IMR-90 (cell line): Measurements from ENCODE around the gene OR2L2. TPM values are rescaled to one million over a fixed set of nuclear protein-coding genes. Genes with fewer than 3 reads are reported as not detected.

Experiments
- ATAC-seq: fragments of 200-7000 bp; cut with Tn5 transposase; 2 replicates; pipeline ENCODE4 v1.9.1; 2020; ENCODE audit warnings: low read depth, mild to moderate bottlenecking, moderate library complexity
- Bru-seq: library from RNA; stranded (reverse); fragments of 400-500 nt; gene quantifications from one replicate; lab custom pipeline; 2021; lab: Mats Ljungman, UMichigan
- BruChase-seq, 2 experiments: library from RNA; stranded (reverse); fragments of 400-500 nt; gene quantifications; one replicate each; lab custom pipeline; 2021; lab: Mats Ljungman, UMichigan
- BruUV-seq: library from RNA; stranded (reverse); fragments of 400-500 nt; replicated peaks from 2 replicates; lab custom pipeline; 2021; lab: Mats Ljungman, UMichigan
- CTCF ChIA-PET: fragments of 300-600 bp; formaldehyde crosslinking; extraction: SDS; loops from one replicate; lab custom pipeline; 2021; ENCODE audit warnings: antibody characterized with exemption; lab: Yijun Ruan, JAX
- POLR2A ChIA-PET: fragments of 300-600 bp; sonication (Branson Sonifier 250); formaldehyde crosslinking; loops from one replicate; lab custom pipeline; 2022; ENCODE audit warnings: antibody characterized with exemption; ENCODE audit not compliant: unreplicated experiment; lab: Charles Lee
- DNase-seq: peaks from one replicate; pipeline ENCODE4 v3.0.0; 2013
- H2AFZ ChIP-seq: replicated peaks from 2 replicates; pipeline ENCODE3; 2013; ENCODE audit warnings: low read length, mild to moderate bottlenecking; ENCODE audit not compliant: poor library complexity
- H2AK5ac ChIP-seq: 2 replicates; pipeline ENCODE4 v1.6.1; 2013; ENCODE audit warnings: low read depth, low read length, inconsistent platforms
- H2AK9ac ChIP-seq: replicated peaks from 2 replicates; pipeline ENCODE3; 2013; ENCODE audit warnings: mild to moderate bottlenecking, low read depth, low read length, moderate library complexity; ENCODE audit not compliant: poor library complexity
- H2BK120ac ChIP-seq: 2 replicates; pipeline ENCODE4 v1.6.1; 2013; ENCODE audit warnings: low read depth, low read length, inconsistent platforms
- H2BK15ac ChIP-seq: 3 replicates; pipeline ENCODE4 v1.6.1; 2013; ENCODE audit warnings: low read depth, low read length, inconsistent platforms
- H2BK20ac ChIP-seq: 2 replicates; pipeline ENCODE4 v1.6.1; 2013; ENCODE audit warnings: low read depth, mild to moderate bottlenecking, inconsistent platforms, low read length, moderate library complexity
- H2BK5ac ChIP-seq: 2 replicates; pipeline ENCODE4 v1.6.1; 2013; ENCODE audit warnings: mild to moderate bottlenecking, low read depth, low read length, inconsistent platforms; ENCODE audit not compliant: poor library complexity, severe bottlenecking
- H3K14ac ChIP-seq: replicated peaks from 2 replicates; pipeline ENCODE4 v1.6.1; 2013; ENCODE audit warnings: low read depth, low read length, inconsistent platforms
- H3K18ac ChIP-seq: 2 replicates; pipeline ENCODE4 v1.6.1; 2013; ENCODE audit warnings: low read depth, low read length, control low read depth
- H3K23ac ChIP-seq: 2 replicates; pipeline ENCODE4 v1.6.1; 2013; ENCODE audit warnings: low read depth, low read length, inconsistent platforms
- H3K27ac ChIP-seq: 2 replicates; pipeline ENCODE4 v1.5.1; 2013; ENCODE audit warnings: mild to moderate bottlenecking, control low read depth, low read length; ENCODE audit not compliant: insufficient read depth
- H3K27me3 ChIP-seq: 2 replicates; pipeline ENCODE4 v1.6.1; 2013; ENCODE audit warnings: low read length; ENCODE audit not compliant: control insufficient read depth, insufficient read depth
- H3K36me3 ChIP-seq: 2 replicates; pipeline ENCODE4 v1.6.1; 2013; ENCODE audit warnings: low read length, mixed read lengths; ENCODE audit not compliant: control insufficient read depth, insufficient read depth
- H3K4ac ChIP-seq: 2 replicates; pipeline ENCODE4 v1.6.1; 2013; ENCODE audit warnings: low read depth, low read length, inconsistent platforms
- H3K4me1 ChIP-seq: 2 replicates; pipeline ENCODE4 v1.6.1; 2013; ENCODE audit warnings: low read length, mixed read lengths; ENCODE audit not compliant: control insufficient read depth, insufficient read depth
- H3K4me2 ChIP-seq: 2 replicates; pipeline ENCODE4 v1.6.1; 2013; ENCODE audit warnings: low read depth, mild to moderate bottlenecking, control low read depth, low read length, moderate library complexity
- H3K4me3 ChIP-seq: 2 replicates; pipeline ENCODE4 v1.5.1; 2013; ENCODE audit warnings: low read depth, mild to moderate bottlenecking, control low read depth, low read length, moderate library complexity; ENCODE audit not compliant: insufficient read depth
- H3K56ac ChIP-seq: 2 replicates; pipeline ENCODE4 v1.6.1; 2013; ENCODE audit warnings: low read length, inconsistent platforms; ENCODE audit not compliant: insufficient read depth; ENCODE audit errors: extremely low read depth
- H3K79me1 ChIP-seq, 2 experiments: 2 replicates each; pipeline ENCODE4 v1.6.1; 2013; ENCODE audit warnings: low read length in 2 of 2, inconsistent platforms in 1 of 2, low read depth in 1 of 2
- H3K9ac ChIP-seq: 2 replicates; pipeline ENCODE4 v1.6.1; 2013; ENCODE audit warnings: low read depth, low read length, control low read depth
- H3K9me1 ChIP-seq: 2 replicates; pipeline ENCODE4 v1.6.1; 2013; ENCODE audit warnings: low read length, inconsistent platforms; ENCODE audit not compliant: insufficient read depth
- H3K9me3 ChIP-seq: 2 replicates; pipeline ENCODE4 v1.6.1; 2013; ENCODE audit warnings: low read length; ENCODE audit not compliant: control insufficient read depth, insufficient read depth
- H4K20me1 ChIP-seq: 2 replicates; pipeline ENCODE4 v1.6.1; 2013; ENCODE audit warnings: low read length, inconsistent platforms; ENCODE audit not compliant: insufficient read depth
- H4K5ac ChIP-seq: 2 replicates; pipeline ENCODE4 v1.6.1; 2013; ENCODE audit warnings: mild to moderate bottlenecking, low read depth, low read length, control low read depth
- H4K8ac ChIP-seq, 2 experiments: 2 replicates each; pipeline ENCODE4 v1.6.1; 2013; ENCODE audit warnings: low read depth in 2 of 2, low read length in 2 of 2, control low read depth in 1 of 2, inconsistent platforms in 1 of 2
- H4K91ac ChIP-seq: 2 replicates; pipeline ENCODE4 v1.6.1; 2013; ENCODE audit warnings: low read depth, low read length, inconsistent platforms; ENCODE audit not compliant: insufficient read depth
- CEBPB ChIP-seq: IDR thresholded peaks from 2 replicates; pipeline ENCODE4 v1.6.1; 2012; ENCODE audit warnings: low read depth, low read length, improper control_type of control experiment
- CHD1 ChIP-seq: IDR thresholded peaks from 2 replicates; pipeline ENCODE4 v1.6.1; 2012; ENCODE audit warnings: low read depth, low read length, improper control_type of control experiment
- CTCF ChIP-seq: conservative IDR thresholded peaks from 2 replicates; pipeline ENCODE4 v1.5.1; 2012; ENCODE audit warnings: mild to moderate bottlenecking, low read depth, low read length, improper control_type of control experiment
- ELK1 ChIP-seq: fragments of 150-350 bp; IDR thresholded peaks from 2 replicates; pipeline ENCODE4 v1.6.1; 2016; ENCODE audit warnings: low read depth, mild to moderate bottlenecking, low read length, moderate library complexity, borderline replicate concordance
- FOS ChIP-seq: fragments of 150-350 bp; IDR thresholded peaks from 2 replicates; pipeline ENCODE4 v1.6.1; 2016; ENCODE audit warnings: low read depth, low read length
- MAFK ChIP-seq: IDR thresholded peaks from 2 replicates; pipeline ENCODE4 v1.6.1; 2012; ENCODE audit warnings: low read depth, low read length, improper control_type of control experiment
- MAZ ChIP-seq: IDR thresholded peaks from 2 replicates; pipeline ENCODE4 v1.6.1; 2012; ENCODE audit warnings: low read depth, mild to moderate bottlenecking, low read length, improper control_type of control experiment, moderate library complexity, borderline replicate concordance
- MXI1 ChIP-seq: IDR thresholded peaks from 2 replicates; pipeline ENCODE4 v1.6.1; 2012; ENCODE audit warnings: low read depth, mild to moderate bottlenecking, low read length, moderate library complexity, borderline replicate concordance
- POLR2A ChIP-seq: IDR thresholded peaks from 2 replicates; pipeline ENCODE4 v1.6.1; 2012; ENCODE audit warnings: mild to moderate bottlenecking, low read depth, low read length
- RCOR1 ChIP-seq: IDR thresholded peaks from 2 replicates; pipeline ENCODE4 v1.6.1; 2012; ENCODE audit warnings: mild to moderate bottlenecking, low read length, improper control_type of control experiment; ENCODE audit not compliant: insufficient replicate concordance
- RFX5 ChIP-seq: IDR thresholded peaks from 2 replicates; pipeline ENCODE4 v1.8.0; 2012; ENCODE audit warnings: low read depth, mild to moderate bottlenecking, low read length, moderate library complexity
- SMC3 ChIP-seq: fragments of 150-350 bp; IDR thresholded peaks from 2 replicates; pipeline ENCODE4 v1.6.1; 2016; ENCODE audit warnings: low read depth, mild to moderate bottlenecking, antibody characterized with exemption, low read length, moderate library complexity
- WGBS, 2 experiments: methylation state at CpG; one replicate each; pipeline versions ENCODE4 v1.1.5 to v1.1.7; 2013; ENCODE audit warnings: missing lambda C conversion rate in 2 of 2; ENCODE audit not compliant: insufficient read length in 1 of 2; ENCODE audit errors: extremely low coverage in 2 of 2; 5-methylcytosine and 5-hydroxymethylcytosine counted together
- dilution Hi-C: fragments of 300-500 bp; cut with HindIII; formaldehyde crosslinking; loops from one replicate; pipeline ENCODE4 v1.14.3; 2018; ENCODE audit warnings: low sequenced_read_pairs; ENCODE audit not compliant: unreplicated experiment
- in situ Hi-C: fragments of 300-500 bp; cut with MboI; formaldehyde crosslinking; loops from 3 replicates; pipeline ENCODE4 v1.14.3; 2019; ENCODE audit warnings: low sequenced_read_pairs, inconsistent platforms, mixed read lengths
- intact Hi-C: fragments of 100-400 bp; cut with micrococcal nuclease; formaldehyde crosslinking; loops from 2 replicates; pipeline ENCODE4 v1.10.0; 2022
- long read RNA-seq: library from polyadenylated mRNA; unstranded; transcript quantifications from one replicate; pipeline ENCODE4 v2.0.0, GENCODE V29; 2021; ENCODE audit not compliant: unreplicated experiment
- polyA plus RNA-seq, 3 experiments: library from polyadenylated mRNA; depleted of rRNA; stranded (reverse); fragments of >200 nt; gene quantifications; 2 replicates each; pipeline ENCODE4 v1.2.3, GENCODE V29; 2012; ENCODE audit warnings: low replicate concordance in 1 of 3
- total RNA-seq: library from RNA; depleted of rRNA; stranded (reverse); fragments of >200 nt; gene quantifications from 2 replicates; pipeline ENCODE4 v1.2.3, GENCODE V29; 2012; rRNA removed
- TF ChIP-seq, protein P1 (sequence below): fragments of 150-350 bp; IDR thresholded peaks from 2 replicates; pipeline ENCODE4 v1.6.1; 2017; ENCODE audit warnings: mild to moderate bottlenecking, antibody characterized with exemption, low read length, low read depth

Gene OR2L2, protein sequence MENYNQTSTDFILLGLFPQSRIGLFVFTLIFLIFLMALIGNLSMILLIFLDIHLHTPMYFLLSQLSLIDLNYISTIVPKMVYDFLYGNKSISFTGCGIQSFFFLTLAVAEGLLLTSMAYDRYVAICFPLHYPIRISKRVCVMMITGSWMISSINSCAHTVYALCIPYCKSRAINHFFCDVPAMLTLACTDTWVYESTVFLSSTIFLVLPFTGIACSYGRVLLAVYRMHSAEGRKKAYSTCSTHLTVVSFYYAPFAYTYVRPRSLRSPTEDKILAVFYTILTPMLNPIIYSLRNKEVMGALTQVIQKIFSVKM
- total RNA-seq (not detected in 2 replicates), polyA plus RNA-seq (2012; rRNA removed) (not detected in 2 replicates), Bru-seq, nascent RNA (not detected), BruChase-seq, experiment 1, labeled RNA remaining after a 6-hour chase (not detected), BruChase-seq, experiment 2, labeled RNA remaining after a 2-hour chase (not detected)
- not detected in 2 replicates for polyA plus RNA-seq (2012; cell fraction: cytosol; rRNA removed)
- not detected in 2 replicates for polyA plus RNA-seq (2012; cell fraction: nucleus; rRNA removed; ENCODE audit: low replicate concordance)
- long read RNA-seq, result 0 reads

DNA sequence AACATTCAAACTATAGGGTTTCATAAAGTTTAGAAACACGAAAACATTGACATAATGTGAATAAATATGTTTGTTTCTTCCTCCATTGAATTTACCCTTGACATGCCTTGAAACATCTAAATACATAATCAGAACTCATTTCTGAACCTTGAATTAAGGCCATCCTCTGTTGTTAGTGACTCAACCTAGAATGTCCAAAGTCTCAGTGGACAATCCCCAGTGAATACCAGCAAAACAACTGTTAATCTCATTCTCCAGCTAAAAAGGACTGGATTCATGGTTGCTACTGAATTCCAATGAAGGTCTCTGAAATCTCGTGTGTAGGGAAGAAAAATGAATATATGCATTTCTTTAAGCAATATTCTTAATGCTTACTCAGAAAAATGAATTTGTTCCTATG, at the start of gene OR2L2:
Gene OR2L2 (plus strand): TSS at position 301 of the 400 bp plus-strand sequence. CDS start 8,198 bp downstream, outside the sequence.
- ChIA-PET POLR2A (no interaction called here), CTCF (no interaction called here)
- Histone ChIP-seq H3K9ac (no peak within 1 kb of the TSS), H2AK9ac (no peak within 1 kb of the TSS), H2BK120ac (no peak within 1 kb of the TSS), H3K9me1 (no peaks in the 10 kb centered on the region), H3K18ac (no peak within 1 kb of the TSS), H4K5ac (no peak within 1 kb of the TSS), H3K27me3 (no peaks in the 10 kb centered on the region), H2BK15ac (no peak within 1 kb of the TSS), H3K79me1 (no peaks in the 10 kb centered on the region), H3K4me1 (no peaks in the 10 kb centered on the region), H2BK20ac (no peak within 1 kb of the TSS), H3K4me3 (no peak within 1 kb of the TSS), H3K27ac (no peak within 1 kb of the TSS), H4K8ac (no peak within 1 kb of the TSS), H2BK5ac (no peak within 1 kb of the TSS), H3K4me2 (no peak within 1 kb of the TSS), H2AFZ (no peak within 1 kb of the TSS), H3K56ac (no peak within 1 kb of the TSS), H4K91ac (no peak within 1 kb of the TSS), H2AK5ac (no peak within 1 kb of the TSS), H3K9me3 (peaks cover 7% of the 10 kb centered on the region), H4K20me1 (no peaks in the 10 kb centered on the region), H3K4ac (no peak within 1 kb of the TSS), H3K36me3 (no peaks in the 10 kb centered on the region), H3K14ac (no peak within 1 kb of the TSS), H3K23ac (no peak within 1 kb of the TSS)
- no TSS peak for BruUV-seq
- DNase-seq (no peak), ATAC-seq (no peak)
- TF ChIP-seq FOS (no peak), MXI1 (no peak), SMC3 (no peak), CEBPB (no peak), CTCF (no peak), RFX5 (no peak), MAZ (no peak), RCOR1 (no peak), CHD1 (no peak), POLR2A (no peak), ELK1 (no peak), MAFK (no peak)
- TF ChIP-seq, protein P1, sequence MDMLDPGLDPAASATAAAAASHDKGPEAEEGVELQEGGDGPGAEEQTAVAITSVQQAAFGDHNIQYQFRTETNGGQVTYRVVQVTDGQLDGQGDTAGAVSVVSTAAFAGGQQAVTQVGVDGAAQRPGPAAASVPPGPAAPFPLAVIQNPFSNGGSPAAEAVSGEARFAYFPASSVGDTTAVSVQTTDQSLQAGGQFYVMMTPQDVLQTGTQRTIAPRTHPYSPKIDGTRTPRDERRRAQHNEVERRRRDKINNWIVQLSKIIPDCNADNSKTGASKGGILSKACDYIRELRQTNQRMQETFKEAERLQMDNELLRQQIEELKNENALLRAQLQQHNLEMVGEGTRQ, result no peak
- in situ Hi-C loops (no loop called here), dilution Hi-C loops (no loop called here), intact Hi-C loops (no loop called here)
- no CpG with 5 or more reads among the region's 2 CpGs for WGBS, 2 experiments
